Endothelial cell of umbilical vein (primary cell): ENCODE results near the gene ARID1B. TPM values are rescaled to one million over a fixed set of nuclear protein-coding genes. Genes with fewer than 3 reads are reported as not detected.

Experiments used
- BruUV-seq: library from RNA; stranded (reverse); fragments of 400-500 nt; replicated peaks from 2 replicates; lab custom pipeline; 2021; lab: Mats Ljungman, UMichigan
- CTCF ChIA-PET: fragments of 300-600, 350-600 bp; sonication (Branson Sonifier 250); formaldehyde crosslinking; loops from one replicate; lab custom pipeline; 2021; ENCODE audit warnings: antibody characterized with exemption, inconsistent platforms; lab: Charles Lee
- POLR2A ChIA-PET: fragments of 300-600, 350-600 bp; sonication (Branson Sonifier 250); formaldehyde crosslinking; loops from one replicate; lab custom pipeline; 2021; ENCODE audit warnings: antibody characterized with exemption, inconsistent platforms; lab: Charles Lee
- DNase-seq: peaks from one replicate; pipeline ENCODE4 v3.0.0-alpha.2; 2011; ENCODE audit warnings: low read depth, low spot score
- FAIRE-seq: peaks from 2 replicates; lab custom pipeline; 2011; peaks lifted over from hg19 to GRCh38; lab: Jason Lieb, UNC
- H2AFZ ChIP-seq: 2 replicates; pipeline ENCODE4 v1.6.0; 2012; ENCODE audit warnings: low read depth, low read length, control low read depth, inconsistent platforms
- H3K27ac ChIP-seq: 2 replicates; pipeline ENCODE4 v1.5.1; 2011; ENCODE audit warnings: low read depth, mild to moderate bottlenecking, control low read depth, low read length, moderate library complexity; ENCODE audit not compliant: insufficient read depth
- H3K27me3 ChIP-seq, 2 experiments: 2 replicates each; pipeline versions ENCODE4 v1.6.0 to v1.6.1; 2011; ENCODE audit warnings: low read length in 2 of 2, mixed read lengths in 1 of 2; ENCODE audit not compliant: control insufficient read depth in 2 of 2, insufficient read depth in 2 of 2
- H3K36me3 ChIP-seq, 2 experiments: 2 replicates in 1 of 2; 3 replicates in 1 of 2; pipeline ENCODE4 v1.5.1; 2011; ENCODE audit warnings: low read length in 2 of 2, mild to moderate bottlenecking in 1 of 2, moderate library complexity in 1 of 2; ENCODE audit not compliant: control insufficient read depth in 2 of 2, insufficient read depth in 2 of 2; ENCODE audit errors: extremely low read depth in 1 of 2
- H3K4me1 ChIP-seq: 3 replicates; pipeline ENCODE4 v1.5.1; 2011; ENCODE audit warnings: mild to moderate bottlenecking, low read length; ENCODE audit not compliant: control insufficient read depth, insufficient read depth; ENCODE audit errors: extremely low read depth
- H3K4me2 ChIP-seq: 2 replicates; pipeline ENCODE4 v1.6.1; 2011; ENCODE audit warnings: low read length, control low read depth, mixed read lengths; ENCODE audit not compliant: insufficient read depth
- H3K4me3 ChIP-seq, 3 experiments: fragments of 200-600 bp in 1 of 3; sonication (generic), shearing (Covaris generic) in 1 of 3; replicated peaks in 1 of 3; 2 replicates each; pipeline ENCODE4 v1.5.1; 2011 to 2016; ENCODE audit warnings: control low read depth in 3 of 3, low read length in 3 of 3, mild to moderate bottlenecking in 2 of 3, inconsistent platforms in 1 of 3, low read depth in 1 of 3, moderate library complexity in 1 of 3; ENCODE audit not compliant: insufficient read depth in 1 of 3
- H3K79me2 ChIP-seq: 2 replicates; pipeline ENCODE4 v1.6.0; 2012; ENCODE audit warnings: low read length, inconsistent platforms; ENCODE audit not compliant: control insufficient read depth, insufficient read depth
- H3K9ac ChIP-seq: replicated peaks from 2 replicates; pipeline ENCODE3; 2011; ENCODE audit warnings: low read length, control low read depth; ENCODE audit not compliant: insufficient read depth; ENCODE audit errors: extremely low read depth
- H3K9me1 ChIP-seq: replicated peaks from 3 replicates; pipeline ENCODE4 v1.6.0; 2011; ENCODE audit warnings: mild to moderate bottlenecking, low read length; ENCODE audit not compliant: control insufficient read depth, insufficient read depth; ENCODE audit errors: extremely low read depth
- H3K9me3 ChIP-seq: replicated peaks from 2 replicates; pipeline ENCODE4 v1.5.1; 2012; ENCODE audit warnings: low read length, inconsistent platforms; ENCODE audit not compliant: control insufficient read depth, insufficient read depth
- H4K20me1 ChIP-seq: replicated peaks from 2 replicates; pipeline ENCODE3; 2011; ENCODE audit warnings: mild to moderate bottlenecking, low read length; ENCODE audit not compliant: control insufficient read depth, insufficient read depth; ENCODE audit errors: extremely low read depth
- CTCF ChIP-seq, 2 donors: IDR thresholded peaks; 1 replicate in 1 of 2; 2 replicates in 1 of 2; pipeline ENCODE4 v1.5.1; 2011; ENCODE audit warnings: low read length in 2 of 2, mild to moderate bottlenecking in 2 of 2, moderate library complexity in 2 of 2, control low read depth in 1 of 2, inconsistent platforms in 1 of 2, low read depth in 1 of 2; ENCODE audit not compliant: insufficient read depth in 1 of 2; ENCODE audit errors: extremely low read depth in 1 of 2
- EZH2 ChIP-seq: IDR thresholded peaks from 2 replicates; pipeline ENCODE4 v1.6.1; 2012; ENCODE audit warnings: borderline replicate concordance, low read depth, mild to moderate bottlenecking, moderate library complexity, low read length, inconsistent platforms; ENCODE audit not compliant: severe bottlenecking
- FOS ChIP-seq: IDR thresholded peaks from 2 replicates; pipeline ENCODE4 v1.6.1; 2011; ENCODE audit warnings: mild to moderate bottlenecking, low read length, moderate library complexity, borderline replicate concordance; ENCODE audit not compliant: insufficient read depth
- GATA2 ChIP-seq: IDR thresholded peaks from 2 replicates; pipeline ENCODE4 v1.7.0; 2011; ENCODE audit warnings: low read depth, mild to moderate bottlenecking, moderate library complexity, mixed read lengths, low read length; ENCODE audit not compliant: insufficient read length, insufficient read depth
- JUN ChIP-seq: IDR thresholded peaks from 2 replicates; pipeline ENCODE4 v1.6.1; 2011; ENCODE audit warnings: borderline replicate concordance, low read depth; ENCODE audit not compliant: insufficient read length, insufficient read depth
- MAX ChIP-seq: IDR thresholded peaks from 2 replicates; pipeline ENCODE4 v1.6.1; 2011; ENCODE audit not compliant: insufficient read depth, insufficient read length
- MYC ChIP-seq: IDR thresholded peaks from one replicate; pipeline ENCODE4 v1.6.1; 2011; ENCODE audit warnings: mild to moderate bottlenecking, low read depth, low read length
- POLR2A ChIP-seq: IDR thresholded peaks from 2 replicates; pipeline ENCODE4 v1.6.1; 2012; ENCODE audit warnings: low read depth, mild to moderate bottlenecking, control low read depth, low read length
- POLR2AphosphoS5 ChIP-seq: IDR thresholded peaks from 2 replicates; pipeline ENCODE4 v1.6.1; 2012; ENCODE audit warnings: low read depth, mild to moderate bottlenecking, control low read depth, low read length, moderate library complexity; ENCODE audit not compliant: insufficient read depth
- dilution Hi-C: fragments of 300-500 bp; cut with MboI; formaldehyde crosslinking; loops from one replicate; pipeline ENCODE4 v1.15.0; 2019; ENCODE audit warnings: low sequenced_read_pairs; ENCODE audit not compliant: extremely low pct_ligation_motif_present
- intact Hi-C: fragments of 100-400 bp; cut with micrococcal nuclease; formaldehyde crosslinking; loops from one replicate; pipeline ENCODE4 v1.10.0; 2022
- polyA plus RNA-seq, 4 experiments: library from polyadenylated mRNA; depleted of rRNA in 3 of 4; stranded (reverse) in 3 of 4; unstranded in 1 of 4; fragments of >200 nt; gene quantifications; 2 replicates each; pipeline versions ENCODE4 v1.2.1 to v1.2.3, GENCODE V29; 2011 to 2012; ENCODE audit warnings: missing spikeins in 1 of 4
- total RNA-seq: library from RNA; stranded (reverse); gene quantifications from 2 replicates; pipeline ENCODE4 v1.2.3, GENCODE V29; 2021

The ARID1B gene
- total and polyA plus RNA-seq, 2 donors (not counting 3 experiments of a cell fraction or from before 2014, with no cell fraction given), result 21.8 to 89.5 TPM

- no peaks in the 10 kb centered on the region for H3K27me3 ChIP-seq
These were observed 68.4 kb downstream of the ARID1B start for GRCh38 chr6:156845454-156846155.

More at GRCh38 chr6:156845454-156846155, 68.4 kb downstream of the ARID1B start:
- no TSS peak for BruUV-seq
- Histone ChIP-seq H3K27ac (no peak overlapping the region), H4K20me1 (peaks cover 14% of the 10 kb centered on the region), H3K9ac (no peak overlapping the region), H3K4me3 (no peak overlapping the region), H3K4me2 (no peak overlapping the region), H3K36me3 (no peaks in the 10 kb centered on the region), H3K4me1 (peaks cover 31% of the 10 kb centered on the region), H3K9me3 (no peaks in the 10 kb centered on the region), H2AFZ (no peak overlapping the region), H3K79me2 (peaks cover 93% of the 10 kb centered on the region), H3K9me1 (no peaks in the 10 kb centered on the region)
- DNase-seq (no peak), FAIRE-seq (no peak)
- TF ChIP-seq JUN, result no peak
- no peak for TF ChIP-seq CTCF (IDR thresholded peaks at IDR 0.05; ENCODE audit: extremely low read depth in 1 of 2, insufficient read depth in 1 of 2, low read depth in 1 of 2, low read length in 2 of 2)
- TF ChIP-seq FOS, result no peak
- TF ChIP-seq GATA2, result no peak
- no peak for TF ChIP-seq MAX
- no peak for TF ChIP-seq EZH2
- TF ChIP-seq MYC, result no peak
- no peak for TF ChIP-seq POLR2A
- TF ChIP-seq POLR2AphosphoS5, result no peak
- ChIA-PET POLR2A (interaction anchor here (0.7 kb wide), 1 partner anchor 62 kb away, joined by 4 read pairs; no protein-coding TSS in a partner anchor), CTCF (interaction anchor here (0.5 kb wide), 1 partner anchor 41 kb away, joined by 5 read pairs; no protein-coding TSS in a partner anchor)
- dilution Hi-C loops (no loop called here), intact Hi-C loops (loop anchor here (5.0 kb wide), 1 partner anchor 63 kb away; no protein-coding TSS in a partner anchor)
